NCI-H1930 (cell line): Measurements from ENCODE around the gene ADGRB2.

ENCODE experiments used
- DNase-seq, 2 experiments: peaks; one replicate each; lab custom pipeline; 2025; lab: John Stamatoyannopoulos, UW

Gene ADGRB2

DNA sequence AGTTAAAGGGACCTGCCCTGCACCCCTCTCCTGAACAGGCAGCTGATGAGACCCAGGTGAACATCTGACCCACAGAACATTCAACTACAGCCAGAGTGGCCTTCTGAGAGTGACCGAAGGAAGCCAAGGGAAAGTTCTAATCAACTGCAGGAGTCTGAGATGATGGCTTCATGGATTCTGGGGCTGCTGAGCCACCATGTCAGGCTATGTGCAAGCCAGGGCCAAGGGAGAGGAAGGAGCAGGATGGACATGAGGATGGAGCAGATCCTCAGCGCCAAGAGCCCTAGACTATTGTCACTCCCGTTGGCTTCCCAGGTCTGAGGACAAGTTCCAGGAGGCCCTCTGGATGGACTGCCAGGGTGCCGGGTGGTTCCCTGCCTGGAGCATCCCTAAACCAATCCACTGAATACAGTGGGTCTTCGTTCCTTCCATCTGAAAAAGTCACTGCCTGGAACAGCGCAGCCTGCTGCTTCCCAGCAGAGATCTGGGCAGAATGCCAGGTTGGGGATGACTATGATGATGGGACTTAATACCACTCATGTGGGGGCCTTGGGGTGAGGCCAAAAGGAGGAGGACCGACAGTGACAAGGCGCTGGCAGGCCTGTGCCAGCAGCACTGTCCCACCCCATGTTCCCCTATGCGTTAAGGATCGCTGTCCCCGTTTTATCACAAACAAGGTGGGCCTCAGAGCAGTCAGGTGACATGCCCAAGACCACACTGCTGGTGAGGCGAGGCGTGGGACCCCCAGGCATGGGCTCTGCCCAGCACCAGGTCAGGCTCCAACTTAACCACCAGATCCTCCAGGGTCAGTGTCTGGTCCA, 31.9 kb upstream of the ADGRB2 start:
- no peak for DNase-seq

DNA sequence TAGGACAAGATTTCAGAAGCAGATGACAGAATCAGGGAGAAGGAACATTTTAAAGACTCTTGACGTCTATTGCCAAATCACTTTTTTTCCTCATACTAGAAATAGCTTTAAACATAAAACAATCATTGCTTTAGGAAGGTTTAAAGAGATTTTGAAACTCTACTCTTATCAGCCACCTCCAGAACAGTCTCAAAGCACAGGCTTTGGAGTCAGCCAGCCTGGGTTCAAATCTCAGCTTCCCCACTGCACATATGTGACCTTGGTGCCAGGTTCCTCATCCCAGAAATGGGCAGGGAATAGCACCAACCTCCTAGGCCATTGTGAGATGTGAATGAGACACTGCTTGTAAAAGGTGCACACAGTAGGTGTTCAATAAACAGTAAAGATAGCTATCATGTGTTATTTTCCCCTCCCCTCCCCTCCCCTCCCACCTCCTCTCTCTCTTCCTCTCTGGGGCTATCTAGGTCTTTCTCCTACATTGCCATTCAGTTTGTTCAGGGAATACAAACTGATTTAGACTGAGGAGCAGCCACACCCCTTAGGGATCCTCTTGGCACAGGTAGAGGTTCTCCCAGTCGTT, 31.0 kb upstream of the ADGRB2 start:
- DNase-seq: no peak

DNA sequence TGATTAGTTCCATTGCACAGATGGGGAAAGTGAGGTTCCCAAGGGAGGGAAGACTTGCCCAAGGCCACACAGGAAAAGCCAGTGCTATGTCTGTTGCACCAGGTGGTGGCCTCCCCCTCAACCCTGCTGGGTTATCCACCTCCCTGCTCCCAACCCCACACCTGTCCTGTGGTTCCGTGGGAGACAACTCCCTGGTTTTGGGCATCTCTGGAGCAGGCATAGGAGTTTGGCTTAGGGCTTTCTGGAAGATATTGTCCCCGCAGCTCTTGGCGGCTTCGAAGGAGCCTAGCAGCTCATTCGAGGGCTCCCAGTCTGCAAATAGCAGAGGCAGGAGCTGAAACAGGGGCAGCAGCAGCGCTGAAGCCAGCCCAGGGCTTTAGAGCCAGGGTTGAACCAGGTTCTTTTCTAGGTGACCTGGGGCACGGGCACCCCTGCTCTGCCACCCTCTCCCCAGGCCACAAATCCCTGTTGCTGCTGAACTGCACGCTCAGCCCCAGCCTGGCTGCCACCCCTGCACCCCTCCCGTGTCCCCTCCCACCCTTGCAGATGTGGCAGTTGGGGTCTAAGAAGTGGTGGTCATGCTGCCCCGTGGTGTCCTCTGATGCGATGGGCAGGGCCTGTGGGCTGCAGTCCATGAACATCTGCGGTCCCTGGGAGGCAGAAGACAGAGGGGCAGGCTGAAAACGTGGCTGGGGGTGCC, 29.6 kb upstream of the ADGRB2 start:
- no peak for DNase-seq

DNA sequence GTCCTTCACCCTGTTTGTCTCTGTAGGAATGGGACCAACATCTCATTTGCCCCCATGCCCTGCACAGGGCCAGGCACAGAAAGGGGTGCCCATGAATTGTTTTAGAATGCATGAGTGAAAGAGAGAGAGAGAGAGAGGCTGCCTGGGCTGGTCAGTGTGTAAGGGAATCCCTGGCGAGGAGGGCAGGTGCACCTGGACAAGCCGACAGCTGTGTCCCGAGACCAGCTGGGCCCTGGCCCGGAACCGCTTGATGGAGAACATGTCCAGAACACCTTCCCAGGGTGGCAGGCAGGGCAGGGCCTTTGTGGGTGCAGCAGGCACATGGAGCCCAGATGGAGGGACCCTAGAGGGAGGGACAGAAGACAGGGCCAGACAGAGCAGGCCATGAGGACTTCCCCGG, 28.9 kb upstream of the ADGRB2 start:
- DNase-seq: no peak

DNA sequence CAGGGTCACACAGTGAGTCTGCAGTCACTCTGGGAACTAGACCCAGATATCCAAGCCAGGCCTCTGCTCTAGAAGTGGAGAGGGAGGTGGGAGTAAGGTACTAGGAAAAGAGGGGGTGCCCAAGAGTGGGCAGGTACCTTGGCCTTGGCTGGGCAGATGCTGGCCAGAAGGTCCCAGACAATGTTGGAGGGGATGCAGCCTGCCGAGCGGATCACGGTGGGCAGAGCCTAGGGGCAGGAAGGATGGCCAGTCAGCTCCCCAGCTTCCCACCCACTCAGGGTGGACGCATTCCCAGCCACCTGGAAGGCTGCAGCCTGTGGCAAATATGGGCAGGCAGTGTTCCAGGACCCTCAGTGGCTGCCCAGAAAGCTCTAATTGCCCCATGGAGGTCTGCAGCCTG, 28.4 kb upstream of the ADGRB2 start:
- DNase-seq: no peak

DNA sequence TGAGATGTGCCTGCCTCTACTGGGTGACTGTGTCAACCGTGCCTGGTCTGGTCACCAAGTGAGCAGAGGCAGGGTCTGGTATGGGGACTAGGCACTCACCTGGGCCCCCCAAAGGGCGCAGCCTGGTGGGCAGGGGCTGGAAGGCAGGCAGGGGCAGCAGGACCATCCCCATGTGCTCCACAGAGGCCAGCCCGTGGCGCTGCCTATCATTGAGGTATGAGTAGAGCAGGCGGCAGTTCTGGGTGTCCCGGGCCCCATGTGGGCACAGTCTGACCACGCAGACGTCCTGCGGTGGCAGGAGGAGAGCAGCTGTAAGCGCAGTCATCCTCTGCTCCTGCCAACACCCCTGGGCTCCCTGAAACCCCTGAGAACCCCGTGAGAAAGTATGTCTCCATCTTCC, 28.0 kb upstream of the ADGRB2 start:
- DNase-seq: no peak

DNA sequence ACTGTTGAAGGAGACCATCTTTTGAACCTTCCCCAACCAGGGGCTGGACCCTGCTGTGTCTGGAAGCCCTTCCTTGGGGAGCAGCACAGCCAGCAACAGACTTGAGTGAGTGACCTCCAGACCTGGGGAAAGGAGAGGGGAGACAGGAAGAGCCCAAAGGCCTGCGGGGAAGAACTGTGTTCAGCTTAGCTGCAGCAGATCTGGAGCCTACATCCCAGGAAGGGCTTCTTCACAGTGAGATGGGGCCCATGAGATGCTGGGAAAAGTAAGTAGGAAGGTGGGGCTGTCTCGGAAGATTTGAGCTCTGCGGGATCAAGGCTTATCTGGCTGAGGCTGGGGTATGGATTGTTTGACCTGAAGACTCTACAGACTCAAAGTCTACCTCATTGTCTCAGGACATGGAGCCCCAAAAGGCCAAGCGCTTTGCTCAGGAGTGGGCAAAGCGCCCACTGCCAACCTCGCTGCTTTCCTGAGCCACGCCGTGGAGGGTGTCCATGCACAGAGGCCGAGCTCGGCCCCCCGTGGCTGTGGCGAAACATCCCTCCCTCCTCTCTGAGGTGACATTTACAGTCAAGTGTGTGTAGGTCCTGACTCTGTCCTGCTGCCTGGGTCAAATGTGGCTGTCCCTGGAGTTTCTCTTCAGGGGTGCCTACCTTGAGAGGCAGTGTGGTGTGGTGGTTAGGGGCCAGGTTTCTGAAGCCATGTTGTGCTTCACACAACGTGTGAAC, 27.2 kb upstream of the ADGRB2 start:
- DNase-seq: no peak

DNA sequence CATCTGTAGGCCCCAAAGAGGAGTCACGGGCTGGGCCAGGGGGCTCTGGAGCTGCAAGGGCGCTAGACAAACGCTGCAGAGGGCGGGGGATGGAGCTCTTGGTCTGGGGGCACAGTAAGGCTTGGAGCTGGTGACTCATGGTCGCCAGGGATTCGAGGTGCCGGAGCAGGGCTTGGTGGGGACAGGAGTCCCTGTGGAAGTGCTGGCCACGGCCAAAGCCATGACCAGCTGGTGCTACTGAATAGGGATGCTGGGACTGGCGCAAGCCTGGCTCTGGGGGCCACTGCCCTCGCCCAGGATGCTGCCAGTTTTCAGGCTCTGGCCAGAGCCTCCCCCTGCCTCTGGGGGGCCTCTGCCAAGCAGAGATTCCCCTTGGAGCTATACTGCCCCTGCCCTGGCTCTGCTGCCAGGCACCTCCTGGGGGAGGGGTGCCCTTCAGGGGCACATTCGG, 26.5 kb upstream of the ADGRB2 start:
- no peak for DNase-seq

DNA sequence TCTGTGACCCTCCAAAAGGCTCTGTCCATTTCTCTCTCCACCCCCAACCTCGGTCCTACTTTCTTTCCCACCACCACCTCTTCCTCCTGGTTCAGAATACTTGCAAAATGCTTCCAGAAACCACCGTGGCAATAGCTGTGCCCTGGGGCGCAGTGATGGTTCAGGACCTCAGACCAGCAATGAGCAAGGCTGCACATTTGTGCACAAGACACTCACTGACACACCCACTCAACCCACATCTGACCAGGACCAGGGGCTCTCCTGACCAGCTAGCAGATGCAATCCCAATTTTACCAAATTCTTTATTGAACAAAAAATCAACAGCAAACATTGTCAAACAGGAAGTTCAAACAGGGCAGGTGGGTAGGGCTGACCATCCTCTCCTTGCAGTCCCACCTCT, 26.0 kb upstream of the ADGRB2 start:
- no peak for DNase-seq

DNA sequence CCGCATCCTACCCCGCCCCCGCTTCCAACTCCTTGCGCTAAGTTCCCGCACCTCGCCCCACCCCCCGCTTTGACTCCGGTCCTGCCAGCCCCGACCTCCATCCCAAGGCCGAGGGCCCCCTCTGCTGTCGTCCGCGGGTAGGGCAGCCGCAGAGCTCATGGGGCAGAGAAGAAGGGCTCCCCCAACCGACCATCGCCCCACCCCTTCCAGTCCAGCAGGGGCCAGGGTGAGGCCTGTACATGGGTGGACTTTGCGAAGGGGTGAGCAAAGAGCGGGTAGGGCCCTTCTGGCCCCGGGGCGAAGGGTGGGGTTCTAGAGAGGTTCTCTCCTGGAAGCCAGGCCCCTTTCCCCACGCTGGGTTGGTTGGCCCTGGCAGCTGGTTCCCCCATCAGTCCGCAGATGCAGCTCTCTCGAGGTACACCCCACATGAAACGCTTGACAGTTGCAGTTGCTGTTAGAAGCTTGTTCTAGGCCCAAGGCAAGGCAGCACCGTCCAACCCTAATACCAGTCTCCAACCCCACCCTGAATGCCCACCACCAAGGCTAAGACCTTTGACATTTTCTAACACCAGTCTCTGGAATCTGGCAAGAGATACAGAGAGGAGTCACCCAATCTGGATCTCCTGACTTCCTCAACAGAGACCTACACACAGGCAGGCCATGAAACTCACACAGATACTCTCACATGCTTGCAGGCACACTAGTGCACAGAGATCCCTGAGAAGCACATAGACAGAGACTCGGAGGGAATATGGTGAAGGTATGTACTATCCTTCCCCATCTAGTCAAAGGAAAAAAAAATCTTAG, 25.3 kb upstream of the ADGRB2 start:
- DNase-seq: peak; percentile 50 to 75

DNA sequence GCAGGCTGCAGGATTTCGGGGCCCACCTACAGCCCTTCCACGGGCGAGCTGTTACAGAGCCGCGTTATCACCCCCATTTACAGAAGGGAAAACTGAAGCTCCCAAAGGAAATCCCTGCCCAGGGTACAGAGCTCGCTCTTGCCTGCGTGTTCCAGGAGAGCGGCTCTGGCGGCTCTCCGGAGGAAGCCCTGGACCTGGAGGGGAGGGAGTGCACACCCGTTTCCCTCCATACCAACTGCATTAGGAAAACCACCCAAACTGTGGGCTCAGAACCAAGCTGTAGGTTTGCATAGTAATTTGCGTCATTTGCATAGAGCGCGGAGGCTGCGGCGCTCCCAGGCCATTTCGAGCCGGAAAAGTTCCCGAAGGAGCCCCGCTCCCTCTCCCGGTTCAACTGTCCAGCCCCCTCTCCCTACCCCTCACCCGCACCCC, 24.7 kb upstream of the ADGRB2 start:
- no peak for DNase-seq

DNA sequence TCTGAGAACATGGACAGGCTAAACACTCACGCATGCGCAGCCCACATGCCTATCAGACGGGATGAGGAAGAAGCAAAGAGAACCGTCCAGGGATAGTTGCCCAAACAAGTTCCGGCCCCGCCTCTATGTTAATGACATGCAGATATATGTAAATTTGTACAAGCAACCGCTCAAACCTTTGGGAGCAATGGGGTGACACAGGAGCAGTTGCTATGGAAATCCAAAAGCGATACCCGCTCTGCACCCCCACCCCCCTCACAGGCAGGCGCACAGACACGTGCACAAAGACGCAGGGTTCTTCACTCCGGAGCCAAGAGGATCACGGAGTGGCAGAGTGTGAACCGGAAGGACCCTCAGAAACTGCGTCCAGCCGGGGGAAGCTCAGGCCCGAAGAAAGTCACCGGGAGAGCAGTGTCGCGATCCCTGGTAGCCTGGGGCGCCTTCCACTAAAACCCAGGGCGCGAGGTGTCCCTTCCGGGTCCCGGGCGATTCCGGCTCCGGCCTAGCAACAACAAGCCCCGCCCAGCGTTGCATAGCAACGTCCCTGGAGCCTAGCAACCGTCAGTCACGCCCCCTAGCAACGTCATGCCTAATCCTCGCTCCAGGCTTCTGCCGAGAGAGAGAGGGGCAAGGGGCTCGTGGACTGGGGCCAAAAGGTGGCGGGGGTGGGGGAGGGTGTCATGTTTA, 24.1 kb upstream of the ADGRB2 start:
- peak; percentile 56 to 76 for DNase-seq

DNA sequence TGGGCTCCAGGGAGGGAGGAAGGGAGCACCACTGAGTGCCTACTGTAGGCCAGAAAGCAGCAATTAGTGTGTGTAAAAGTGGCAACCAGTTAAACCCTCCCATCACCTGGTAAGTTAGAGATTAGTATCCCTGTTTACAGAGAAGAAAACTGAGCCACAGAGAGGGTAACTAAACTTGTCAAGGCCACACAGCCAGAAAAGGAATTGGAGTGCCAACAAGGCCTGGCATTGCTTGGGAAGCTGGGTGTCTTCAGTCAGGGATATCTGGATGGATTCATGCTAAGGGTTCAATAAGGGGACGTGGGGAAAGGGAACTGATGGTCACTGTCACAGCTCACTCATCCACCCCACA, 23.6 kb upstream of the ADGRB2 start:
- no peak for DNase-seq

DNA sequence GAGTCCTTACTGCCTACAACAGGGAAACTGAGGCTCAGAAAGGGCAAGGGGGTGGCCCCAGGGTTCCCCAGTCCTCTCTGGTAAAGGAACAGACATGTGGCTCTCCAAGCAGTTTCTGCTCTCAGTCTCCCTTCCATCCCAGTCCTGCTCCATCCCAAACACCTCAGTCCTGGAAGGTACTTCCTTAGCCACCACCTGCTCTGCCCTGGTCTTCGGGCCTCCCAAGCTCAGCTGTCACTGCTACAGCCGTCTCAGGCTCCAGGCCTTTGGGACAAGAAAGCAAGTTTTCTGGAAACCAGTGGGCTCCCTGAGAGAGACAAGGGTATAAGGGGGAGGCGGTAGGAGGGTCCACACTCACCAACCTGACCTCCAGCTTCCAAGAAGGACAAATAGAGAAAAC, 23.1 kb upstream of the ADGRB2 start:
- no peak for DNase-seq

DNA sequence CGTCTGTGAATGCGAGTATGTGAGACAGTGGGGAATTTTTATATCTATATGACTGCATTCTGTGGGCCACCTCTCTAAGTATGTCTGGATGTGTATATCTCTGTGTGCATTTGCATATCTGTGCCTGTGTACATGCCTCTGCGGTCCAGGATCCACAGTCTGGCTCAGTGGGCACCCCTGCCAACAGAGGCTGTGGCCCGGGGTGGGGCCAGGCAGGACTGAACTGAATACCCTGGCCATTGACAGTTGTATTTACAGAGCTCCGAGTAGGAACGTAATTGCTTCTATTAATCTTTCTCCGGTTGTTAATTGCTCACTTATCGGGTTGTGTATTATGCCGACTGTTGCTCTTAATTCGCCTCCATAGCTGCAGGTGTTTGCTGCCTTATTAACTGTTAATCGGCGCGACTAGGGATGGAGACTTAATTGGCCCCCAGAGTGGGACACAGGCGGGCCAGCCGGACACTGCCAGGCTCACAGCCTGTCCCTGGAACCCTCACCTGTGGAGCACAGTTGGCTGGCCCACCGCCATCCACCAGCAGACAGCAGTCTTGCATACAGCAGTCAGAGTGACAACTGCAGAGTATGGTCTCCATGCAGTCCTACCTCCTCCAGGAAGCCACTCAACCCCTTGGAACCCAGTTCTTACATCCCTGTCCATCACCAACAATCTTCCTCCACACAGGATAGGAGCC, 22.4 kb upstream of the ADGRB2 start:
- DNase-seq: no peak

DNA sequence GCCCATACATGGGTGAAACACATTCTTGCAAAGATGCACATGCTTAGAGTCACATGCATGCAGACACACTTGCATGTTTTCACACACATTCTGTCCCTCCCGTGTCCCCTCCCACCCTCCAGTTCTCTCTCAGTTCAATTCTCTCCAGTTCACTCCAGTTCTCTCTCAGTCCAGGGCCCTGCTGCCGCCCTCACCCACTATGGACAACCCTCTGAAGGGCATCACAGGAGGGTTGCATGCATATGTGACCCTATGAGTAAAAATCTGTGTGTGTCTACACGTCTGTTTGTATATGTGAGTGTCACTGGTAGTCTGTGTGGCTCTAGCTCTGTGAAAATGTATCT, 21.8 kb upstream of the ADGRB2 start:
- DNase-seq: no peak

DNA sequence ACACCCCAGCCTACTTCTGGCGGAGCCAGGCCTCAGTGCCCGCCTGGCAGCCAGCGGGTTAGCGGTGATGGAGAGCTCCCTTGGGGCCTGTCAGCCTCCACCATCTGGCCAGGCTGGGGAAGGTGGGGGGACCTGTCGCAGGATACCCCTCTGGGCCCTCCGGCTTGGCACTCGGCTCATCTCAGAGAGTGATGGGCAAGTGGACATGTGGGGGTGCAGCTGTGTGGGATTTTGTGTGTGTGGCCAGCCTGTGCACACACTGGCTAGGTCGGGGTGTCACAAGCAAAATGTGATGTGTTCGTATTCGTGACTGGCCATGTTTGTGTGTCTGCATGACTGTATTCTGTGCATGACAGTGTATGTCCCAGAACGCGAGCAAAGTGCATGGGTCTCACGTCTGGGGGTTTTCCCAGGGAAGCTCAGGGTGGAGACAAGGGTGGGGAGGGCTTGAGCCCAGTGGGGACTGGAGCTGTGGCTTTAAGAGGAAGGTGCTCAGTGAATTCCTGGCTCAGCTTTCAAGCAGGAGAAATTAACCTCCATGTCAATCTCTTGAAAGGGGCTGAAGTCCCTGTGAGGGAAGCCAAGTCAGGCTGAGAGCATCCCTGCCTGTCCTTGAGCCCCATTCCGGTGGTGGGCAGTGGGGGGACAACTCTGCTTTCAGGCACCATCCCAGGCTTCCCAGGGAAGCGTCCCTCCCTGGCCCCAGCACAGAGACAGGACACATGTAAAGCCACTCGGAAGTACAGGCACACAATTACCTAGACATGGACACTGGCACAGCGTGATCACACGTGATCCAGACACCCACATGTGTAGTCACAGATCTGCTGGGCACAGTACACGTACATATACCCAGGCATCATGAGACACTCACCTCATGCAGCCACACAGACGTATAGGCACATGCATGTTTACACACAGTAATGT, 21.1 kb upstream of the ADGRB2 start:
- DNase-seq: no peak

DNA sequence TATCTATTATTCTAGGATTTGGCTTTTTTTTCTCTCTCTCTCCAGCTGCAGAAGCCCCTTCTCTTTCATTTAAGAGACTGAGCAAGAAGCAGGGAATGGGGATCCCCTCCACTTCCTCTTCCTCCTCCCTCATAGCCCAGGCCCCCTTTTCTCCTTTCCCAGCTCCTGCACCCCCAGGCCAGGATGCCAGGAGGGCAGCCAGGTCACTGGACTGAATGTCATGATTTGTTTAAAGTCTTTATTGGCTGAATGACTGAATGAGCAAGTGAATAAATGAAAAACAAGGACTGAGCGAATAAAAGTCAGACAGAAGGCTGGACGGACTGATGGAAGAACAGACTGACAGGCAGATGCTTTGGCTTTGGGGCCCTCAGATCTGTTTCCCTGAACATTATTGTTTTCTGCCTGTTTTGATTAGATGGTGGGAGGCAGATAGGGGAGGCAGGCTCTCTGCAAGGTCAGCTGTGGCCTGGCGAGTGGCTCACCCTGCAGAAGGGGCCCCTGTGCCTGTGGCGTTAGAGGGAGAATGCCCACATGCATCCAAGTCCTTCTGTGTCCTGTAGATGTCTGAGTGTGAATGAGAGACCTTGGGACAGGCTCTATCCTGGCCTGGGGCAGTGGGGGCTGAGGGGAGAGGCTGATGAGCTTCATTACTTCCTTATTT, 20.3 kb upstream of the ADGRB2 start:
- no peak for DNase-seq

DNA sequence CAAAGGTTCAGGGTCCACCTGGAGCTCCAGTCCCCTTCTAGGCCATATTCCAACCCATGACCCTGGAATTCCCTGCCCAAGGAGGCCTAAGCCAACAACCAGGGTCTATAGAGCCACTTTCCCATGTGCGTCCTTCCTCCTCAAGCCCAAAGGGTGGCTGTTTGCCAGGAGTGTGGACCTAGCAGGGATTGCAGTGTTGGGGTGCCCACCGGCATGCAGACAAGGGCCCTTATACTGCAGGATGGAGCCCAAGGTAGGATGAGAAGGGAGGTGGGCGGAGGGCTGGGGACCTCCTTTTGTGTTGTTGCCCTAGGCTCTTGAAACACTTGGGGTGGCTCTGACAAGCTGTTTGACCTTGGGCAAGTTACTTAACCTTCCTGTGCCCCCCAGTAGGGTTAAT, 19.7 kb upstream of the ADGRB2 start:
- DNase-seq: no peak
